ENCODE results near the gene SPEN.
A peak's percentile ranks its signal among the peaks of the same experiment; 100 is the strongest.
"Not testable (repeated sequence)": the region's sequence is repeated elsewhere in the genome, so short reads cannot be mapped to it uniquely, and the experiment has no call there.

Gene SPEN

GRCh38 chr1:15963968-15964648 lies 116.6 kb downstream of the SPEN start:
- DNase-seq: no peak

- DNase-seq: peak; percentile 47
Observed at GRCh38 chr1:15965228-15965767, 117.8 kb downstream of the SPEN start.

GRCh38 chr1:15966081-15966955 lies 118.8 kb downstream of the SPEN start:
- DNase-seq: peak; percentile 49

- no peak for DNase-seq
Observed at GRCh38 chr1:15966956-15967344, 119.4 kb downstream of the SPEN start.

- DNase-seq: no peak
Observed at GRCh38 chr1:15968172-15968571, 120.7 kb downstream of the SPEN start.

- no peak for DNase-seq
Observed at GRCh38 chr1:15969321-15969880, 121.9 kb downstream of the SPEN start.

GRCh38 chr1:15970911-15971310 lies 123.4 kb downstream of the SPEN start:
- DNase-seq: no peak

GRCh38 chr1:15972409-15972808 lies 124.9 kb downstream of the SPEN start:
- no peak for DNase-seq

- DNase-seq: no peak
Observed at GRCh38 chr1:15973772-15974171, 126.3 kb downstream of the SPEN start.

GRCh38 chr1:15974855-15975254 lies 127.3 kb downstream of the SPEN start:
- no peak for DNase-seq

- no peak for DNase-seq
Observed at GRCh38 chr1:15975358-15975804, 127.9 kb downstream of the SPEN start.

- DNase-seq: peak; percentile 92
Observed at GRCh38 chr1:15975805-15976680, 128.5 kb downstream of the SPEN start, which contains the start of gene ZBTB17. Gene ZBTB17, minus strand, starts transcription at chr1:15976101. Its CDS starts 27,606 bp downstream, at chr1:15948495.

- not testable (repeated sequence) for DNase-seq
Observed at GRCh38 chr1:15977947-15978346, 130.4 kb downstream of the SPEN start.

- DNase-seq: no peak
Observed at GRCh38 chr1:15981679-15982078, 134.2 kb downstream of the SPEN start.

- no peak for DNase-seq
Observed at GRCh38 chr1:15983275-15983674, 135.8 kb downstream of the SPEN start.

- no peak for DNase-seq
Observed at GRCh38 chr1:15985611-15986297, 138.2 kb downstream of the SPEN start.

GRCh38 chr1:15988856-15989736 lies 141.6 kb downstream of the SPEN start:
- DNase-seq: no peak

GRCh38 chr1:15989776-15990175 lies 142.3 kb downstream of the SPEN start:
- DNase-seq: no peak

Data from HCEC 1CT (cell line).